HepG2 (cell line): ENCODE results near the gene UGT8. TPM values are rescaled to one million over a fixed set of nuclear protein-coding genes. Genes with fewer than 3 reads are reported as not detected.
A peak's percentile ranks its signal among the peaks of the same experiment; 100 is the strongest.

Experiments
- ATAC-seq: fragments of 200-7000 bp; cut with Tn5 transposase; 3 replicates; pipeline ENCODE4 v1.9.1; 2020; ENCODE audit warnings: mild to moderate bottlenecking, moderate library complexity
- BruUV-seq: library from RNA; stranded (reverse); fragments of 400-500 nt; replicated peaks from 2 replicates; lab custom pipeline; 2021; lab: Mats Ljungman, UMichigan
- CTCF ChIA-PET: fragments of 300-600 bp; formaldehyde crosslinking; extraction: SDS; loops from one replicate; lab custom pipeline; 2021; ENCODE audit warnings: low total read pairs, inconsistent platforms, low intra/inter-chr PET ratio; lab: Yijun Ruan, JAX
- POLR2A ChIA-PET: fragments of 350-600 bp; sonication (Branson Sonifier 250); formaldehyde crosslinking; loops from one replicate; lab custom pipeline; 2020; ENCODE audit warnings: antibody characterized with exemption, inconsistent platforms; lab: Yijun Ruan, JAX
- DNase-seq: peaks from one replicate; pipeline ENCODE4 v3.0.0-alpha.2; 2015; ENCODE audit warnings: low spot score
- FAIRE-seq: peaks from 3 replicates; lab custom pipeline; 2011; peaks lifted over from hg19 to GRCh38; lab: Jason Lieb, UNC
- H2AFZ ChIP-seq: one replicate; pipeline ENCODE4 v1.6.1; 2011; ENCODE audit warnings: low read length, inconsistent platforms
- H3K27ac ChIP-seq: fragments of 300-600 bp; 3 replicates; pipeline ENCODE4 v1.8.0; 2011; ENCODE audit warnings: mixed run types, mild to moderate bottlenecking, mixed read lengths, low read length, inconsistent platforms; ENCODE audit not compliant: insufficient read depth; ENCODE audit errors: extremely low read length
- H3K27me3 ChIP-seq, 2 experiments: fragments of 200-600 bp in 1 of 2; 2 replicates in 1 of 2; 3 replicates in 1 of 2; pipeline versions ENCODE4 v1.6.0 to v1.8.0; 2011; ENCODE audit warnings: low read length in 2 of 2, mild to moderate bottlenecking in 2 of 2, moderate library complexity in 2 of 2, inconsistent platforms in 1 of 2; ENCODE audit not compliant: insufficient read depth in 2 of 2, control insufficient read depth in 1 of 2
- H3K36me3 ChIP-seq, 2 experiments: fragments of 200-600 bp in 1 of 2; replicated peaks in 1 of 2; 2 replicates in 1 of 2; 3 replicates in 1 of 2; pipeline versions ENCODE4 v1.5.1 to v1.8.0; 2011; ENCODE audit warnings: low read length in 2 of 2, inconsistent platforms in 1 of 2; ENCODE audit not compliant: insufficient read depth in 2 of 2, control insufficient read depth in 1 of 2
- H3K4me1 ChIP-seq: 2 replicates; pipeline ENCODE4 v1.5.1; 2012; ENCODE audit warnings: low read length, inconsistent platforms; ENCODE audit not compliant: insufficient read depth
- H3K4me2 ChIP-seq: 2 replicates; pipeline ENCODE4 v1.6.0; 2011; ENCODE audit warnings: low read depth, low read length, inconsistent platforms
- H3K4me3 ChIP-seq, 3 experiments: fragments of 200-600 bp in 1 of 3; sonication (generic), shearing (Covaris generic) in 1 of 3; replicated peaks in 1 of 3; 2 replicates each; pipeline ENCODE4 v1.5.1; 2011 to 2016; ENCODE audit warnings: low read length in 3 of 3, inconsistent platforms in 2 of 3, low read depth in 2 of 3, mild to moderate bottlenecking in 2 of 3, control low read depth in 1 of 3, mixed read lengths in 1 of 3; ENCODE audit not compliant: insufficient read depth in 1 of 3
- H3K79me2 ChIP-seq: one replicate; pipeline ENCODE4 v1.6.1; 2011; ENCODE audit warnings: low read length, inconsistent platforms; ENCODE audit not compliant: insufficient read depth
- H3K9ac ChIP-seq: 2 replicates; pipeline ENCODE4 v1.6.0; 2011; ENCODE audit warnings: mild to moderate bottlenecking, low read depth, low read length, inconsistent platforms; ENCODE audit not compliant: insufficient read depth
- H3K9me3 ChIP-seq: 2 replicates; pipeline ENCODE4 v1.5.1; 2012; ENCODE audit warnings: mild to moderate bottlenecking, low read length
- H4K20me1 ChIP-seq: 2 replicates; pipeline ENCODE4 v1.6.0; 2011; ENCODE audit warnings: inconsistent platforms, mild to moderate bottlenecking, low read length, moderate library complexity; ENCODE audit not compliant: insufficient read depth
- AGO2 ChIP-seq: fragments of 200-400 bp; formaldehyde crosslinking; optimal IDR thresholded peaks from 2 replicates; pipeline ENCODE3; 2017; ENCODE audit warnings: mild to moderate bottlenecking, low read depth, low read length, moderate library complexity
- AHR ChIP-seq: IDR thresholded peaks from 2 replicates; pipeline ENCODE4 v1.6.1; 2018; ENCODE audit warnings: missing genetic modification reagents, missing compliant biosample characterization
- CEBPG ChIP-seq: IDR thresholded peaks from 2 replicates; pipeline ENCODE4 v1.6.1; 2016
- ESRRA ChIP-seq: sonication (generic); formaldehyde crosslinking; IDR thresholded peaks from 2 replicates; pipeline ENCODE4 v1.5.1; 2020; ENCODE audit warnings: mild to moderate bottlenecking, low read depth, missing genetic modification reagents
- GABPB1 ChIP-seq: IDR thresholded peaks from 2 replicates; pipeline ENCODE4 v1.6.1; 2016; ENCODE audit warnings: mild to moderate bottlenecking, missing genetic modification reagents, moderate library complexity, missing compliant biosample characterization
- GFI1 ChIP-seq: sonication (generic); formaldehyde crosslinking; IDR thresholded peaks from 2 replicates; pipeline ENCODE4 v1.5.0; 2020; ENCODE audit warnings: missing genetic modification reagents, mild to moderate bottlenecking, borderline replicate concordance
- GMEB2 ChIP-seq: IDR thresholded peaks from 2 replicates; pipeline ENCODE4 v1.6.1; 2016; ENCODE audit warnings: missing biosample characterization, missing genetic modification reagents, low read depth
- HDAC1 ChIP-seq: sonication (generic); formaldehyde crosslinking; IDR thresholded peaks from 2 replicates; pipeline ENCODE4 v1.5.1; 2020; ENCODE audit warnings: mild to moderate bottlenecking, missing genetic modification reagents
- MTA3 ChIP-seq: sonication (generic); formaldehyde crosslinking; IDR thresholded peaks from 2 replicates; pipeline ENCODE4 v1.4.0; 2020; ENCODE audit warnings: missing genetic modification reagents
- PAF1 ChIP-seq: IDR thresholded peaks from 2 replicates; pipeline ENCODE4 v1.6.1; 2016; ENCODE audit warnings: missing genetic modification reagents, missing compliant biosample characterization
- PHF8 ChIP-seq: sonication (generic); formaldehyde crosslinking; IDR thresholded peaks from 2 replicates; pipeline ENCODE4 v1.5.0; 2020; ENCODE audit warnings: missing genetic modification reagents
- POLR2AphosphoS2 ChIP-seq: IDR thresholded peaks from 2 replicates; pipeline ENCODE4 v1.6.1; 2011; ENCODE audit warnings: low read depth, low read length, improper control_type of control experiment
- RFX3 ChIP-seq: IDR thresholded peaks from 2 replicates; pipeline ENCODE4 v1.6.1; 2016; ENCODE audit warnings: missing biosample characterization, missing genetic modification reagents
- SIX4 ChIP-seq: sonication (generic); formaldehyde crosslinking; IDR thresholded peaks from 2 replicates; pipeline ENCODE4 v1.4.0; 2020; ENCODE audit warnings: missing genetic modification reagents
- TEAD2 ChIP-seq: sonication (generic); formaldehyde crosslinking; IDR thresholded peaks from 2 replicates; pipeline ENCODE4 v1.9.0; 2021; ENCODE audit warnings: missing genetic modification reagents
- U2AF2 ChIP-seq: fragments of 200-400 bp; formaldehyde crosslinking; IDR thresholded peaks from 2 replicates; pipeline ENCODE4 v1.6.1; 2017; ENCODE audit warnings: low read depth, mild to moderate bottlenecking, low read length
- ZNF337 ChIP-seq: sonication (generic); formaldehyde crosslinking; IDR thresholded peaks from 2 replicates; pipeline ENCODE4 v1.5.1; 2020; ENCODE audit warnings: missing genetic modification reagents, low read depth, mild to moderate bottlenecking, borderline replicate concordance
- ZNF414 ChIP-seq: sonication (generic); formaldehyde crosslinking; IDR thresholded peaks from 2 replicates; pipeline ENCODE4 v1.5.0; 2020; ENCODE audit warnings: missing genetic modification reagents
- ZNF552 ChIP-seq: sonication (generic); formaldehyde crosslinking; IDR thresholded peaks from 2 replicates; pipeline ENCODE4 v1.9.0; 2022; ENCODE audit warnings: missing genetic modification reagents, mild to moderate bottlenecking, borderline replicate concordance
- WGBS: methylation state at CpG from one replicate; pipeline ENCODE4 v1.1.6; 2017; ENCODE audit warnings: low lambda C conversion rate; 5-methylcytosine and 5-hydroxymethylcytosine counted together
- in situ Hi-C: cut with HindIII; loops from 2 replicates; pipeline ENCODE4 v1.10.0; 2017; ENCODE audit warnings: low pct_unique_long_range_greater_than_20kb; ENCODE audit not compliant: extremely low pct_ligation_motif_present
- intact Hi-C: fragments of 100-400 bp; cut with micrococcal nuclease; formaldehyde crosslinking; loops from one replicate; pipeline ENCODE4 v1.10.0; 2022; ENCODE audit not compliant: unreplicated experiment
- polyA plus RNA-seq, 8 experiments: library from polyadenylated mRNA; depleted of rRNA in 3 of 8; stranded (reverse) in 7 of 8; unstranded in 1 of 8; fragments of >200 nt; fragmentation: Illumina TruSeq in 4 of 8; extraction: Trizol in 4 of 8; gene quantifications; 2 replicates each; pipeline versions ENCODE4 v1.2.1 to v1.2.3, GENCODE V29; 2011 to 2016; ENCODE audit warnings: low read depth in 4 of 8, missing spikeins in 1 of 8, mixed read lengths in 1 of 8; ENCODE audit not compliant: insufficient read depth in 1 of 8
- total RNA-seq, 5 experiments: library from RNA; depleted of rRNA; stranded (reverse); fragments of >200 nt; fragmentation: Illumina TruSeq; extraction: Trizol; gene quantifications; 2 replicates each; pipeline ENCODE4 v1.2.3, GENCODE V29; 2016; ENCODE audit warnings: low read depth in 1 of 5

The UGT8 gene
- total and polyA plus RNA-seq, 2 of the 13 experiments (the other 11 are each of a cell fraction or from before 2014, with no cell fraction given): not detected

- Histone ChIP-seq H4K20me1 (no peaks in the 10 kb centered on the region), H3K27me3 (no peaks in the 10 kb centered on the region), H3K36me3 (no peaks in the 10 kb centered on the region), H3K9ac (no peak overlapping the region), H3K27ac (no peak overlapping the region), H3K79me2 (no peaks in the 10 kb centered on the region), H3K4me1 (no peaks in the 10 kb centered on the region), H3K9me3 (no peaks in the 10 kb centered on the region), H2AFZ (peak overlapping the region; percentile 27), H3K4me2 (peak overlapping the region; percentile 24; the same call in 1 of the 2 replicates), H3K4me3 (no peak overlapping the region)
- 12% methylated on average over 4 of the region's 5 CpGs for WGBS
- FAIRE-seq: no peak
- DNase-seq: no peak
- no peak for ATAC-seq
- POLR2A ChIA-PET: no interaction called here
- intact Hi-C loops: no loop called here
- TF ChIP-seq RFX3 (CRISPR knock-in tag) (no peak), AGO2 (no peak), POLR2AphosphoS2 (no peak), ZNF552 (CRISPR knock-in tag) (no peak), U2AF2 (no peak), PAF1 (CRISPR knock-in tag) (no peak), PHF8 (CRISPR knock-in tag) (no peak), HDAC1 (no peak)
- BruUV-seq: no TSS peak
- CTCF ChIA-PET: no interaction called here
- in situ Hi-C loops: no loop called here
Measured at GRCh38 chr4:114603497-114603896, 4.9 kb downstream of the UGT8 start.

DNA sequence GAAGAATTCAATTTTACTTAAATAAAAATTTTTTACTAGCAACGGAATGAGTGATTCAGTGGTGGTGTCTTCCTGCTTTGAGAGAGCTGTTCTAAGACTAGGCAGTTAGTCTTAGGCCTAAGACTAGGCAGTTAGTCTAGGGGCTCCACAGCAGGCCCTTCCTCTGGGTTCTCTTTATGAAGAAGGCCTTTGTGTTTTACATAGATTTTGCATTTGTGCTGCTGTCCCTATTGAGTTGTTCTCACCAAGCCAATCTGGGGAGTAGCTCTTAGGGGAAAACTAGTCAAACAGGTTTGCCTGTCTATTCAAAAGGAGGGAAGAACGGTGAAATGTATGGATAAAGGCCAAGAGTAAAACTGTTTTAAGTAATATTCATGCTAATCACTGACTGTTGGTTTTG is 7.6 kb downstream of the UGT8 start:
- in situ Hi-C loops (no loop called here), intact Hi-C loops (no loop called here)
- no peaks in the 10 kb centered on the region for H3K79me2 ChIP-seq
- no peaks in the 10 kb centered on the region for H3K9me3 ChIP-seq
- no peak overlapping the region for H3K4me2 ChIP-seq
- BruUV-seq: no TSS peak
- ATAC-seq: no peak
- H4K20me1 ChIP-seq: no peaks in the 10 kb centered on the region
- H3K36me3 ChIP-seq: no peaks in the 10 kb centered on the region
- no peak for FAIRE-seq
- ChIA-PET CTCF (no interaction called here), POLR2A (no interaction called here)
- WGBS: 0% methylated on average over 2 of the region's 2 CpGs
- no peak overlapping the region for H3K27ac ChIP-seq
- no peak for DNase-seq
- H2AFZ ChIP-seq: no peak overlapping the region
- H3K27me3 ChIP-seq: no peaks in the 10 kb centered on the region
- no peak overlapping the region for H3K4me3 ChIP-seq
- H3K9ac ChIP-seq: no peak overlapping the region
- no peaks in the 10 kb centered on the region for H3K4me1 ChIP-seq
- TF ChIP-seq MTA3 (no peak), ZNF337 (CRISPR knock-in tag) (no peak), GMEB2 (CRISPR knock-in tag) (no peak), AHR (CRISPR knock-in tag) (no peak), GFI1 (CRISPR knock-in tag) (no peak), GABPB1 (CRISPR knock-in tag) (no peak), ZNF414 (CRISPR knock-in tag) (no peak), ESRRA (CRISPR knock-in tag) (no peak), TEAD2 (CRISPR knock-in tag) (no peak), SIX4 (no peak), CEBPG (CRISPR knock-in tag) (no peak)
